ENCODE measurements around the gene FUNDC2.
A peak's percentile ranks its signal among the peaks of the same experiment; 100 is the strongest.

Gene FUNDC2

DNA sequence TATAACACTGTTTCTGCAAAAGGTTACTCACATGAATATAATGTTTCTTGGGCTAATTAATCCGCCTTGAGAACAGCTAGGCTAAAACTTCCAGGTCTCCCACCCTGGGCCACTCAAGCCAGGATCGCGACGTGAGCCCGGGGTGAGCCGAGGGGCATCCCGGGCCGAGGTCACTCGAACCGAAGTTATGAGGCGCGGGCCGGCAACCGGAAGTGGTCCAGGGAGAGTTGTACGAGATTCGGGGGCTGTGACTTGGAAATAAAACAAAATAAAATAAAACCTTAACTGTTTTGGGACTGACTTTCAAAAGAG, 44.0 kb downstream of the FUNDC2 start:
- H3K4me3 Mint-ChIP-seq, result peak overlapping the region; percentile 79
- H3K27me3 Mint-ChIP-seq, result peaks cover under 1% of the 10 kb centered on the region
- no peak for DNase-seq
- H3K27ac Mint-ChIP-seq, result peak overlapping the region; percentile 88
- H3K36me3 Mint-ChIP-seq (ENCODE audit: low read depth), result peaks cover 43% of the 10 kb centered on the region
- no peaks in the 10 kb centered on the region for H3K9me3 Mint-ChIP-seq
- H3K4me1 Mint-ChIP-seq (ENCODE audit: low read depth), result peaks cover 46% of the 10 kb centered on the region

DNA sequence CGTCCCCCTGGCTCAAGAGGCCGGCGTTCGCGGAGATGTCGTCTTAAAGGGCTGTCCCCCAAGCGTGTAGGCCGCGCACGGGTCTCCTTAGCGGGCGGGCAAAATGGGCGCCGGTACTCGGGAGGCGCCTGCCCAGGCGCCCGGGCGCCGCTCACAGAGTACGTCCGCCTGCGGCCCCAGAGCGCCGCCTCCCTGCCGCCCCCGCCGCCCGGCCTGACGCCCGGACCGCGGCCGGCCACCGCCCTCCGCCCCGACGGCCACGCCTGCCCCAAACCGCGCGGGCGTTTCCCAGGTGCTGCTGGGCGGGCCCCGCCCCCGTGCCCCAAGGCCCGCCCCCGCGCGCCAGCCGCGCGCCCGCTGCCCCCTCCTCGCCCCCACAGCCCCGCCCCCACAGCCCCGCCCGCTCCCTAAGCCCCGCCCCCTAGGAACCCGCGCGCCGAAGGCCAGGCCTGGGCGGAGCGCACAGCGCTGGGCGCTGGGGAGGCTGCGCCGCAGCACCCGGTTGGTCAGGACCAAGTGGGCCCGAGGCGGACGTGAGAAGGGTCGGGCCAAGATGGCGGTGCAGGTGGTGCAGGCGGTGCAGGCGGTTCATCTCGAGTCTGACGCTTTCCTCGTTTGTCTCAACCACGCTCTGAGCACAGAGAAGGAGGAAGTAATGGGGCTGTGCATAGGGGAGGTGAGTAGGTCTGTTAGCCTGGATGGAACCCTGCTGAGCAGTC, 44.5 kb downstream of the FUNDC2 start, which contains the start of the genes BRCC3, CMC4 and MTCP1:
Gene BRCC3 (plus strand): TSS at position 534 of the 719 bp plus-strand sequence. CDS start 20 bp downstream, at position 554.
Gene CMC4 (minus strand): TSS at position 162 of the 719 bp plus-strand sequence. CDS start 7,113 bp downstream, outside the sequence.
Gene MTCP1 (minus strand): TSS at position 162 of the 719 bp plus-strand sequence. CDS start 5,126 bp downstream, outside the sequence.
- H3K36me3 Mint-ChIP-seq (ENCODE audit: low read depth), result peaks cover 47% of the 10 kb centered on the region
- peak within 1 kb of the TSS; percentile 92 for H3K27ac Mint-ChIP-seq
- no peaks in the 10 kb centered on the region for H3K9me3 Mint-ChIP-seq
- no peaks in the 10 kb centered on the region for H3K27me3 Mint-ChIP-seq
- peak; percentile 83 for DNase-seq
- H3K4me3 Mint-ChIP-seq, result peak within 1 kb of the TSS; percentile 90
- peaks cover 46% of the 10 kb centered on the region for H3K4me1 Mint-ChIP-seq (ENCODE audit: low read depth)

DNA sequence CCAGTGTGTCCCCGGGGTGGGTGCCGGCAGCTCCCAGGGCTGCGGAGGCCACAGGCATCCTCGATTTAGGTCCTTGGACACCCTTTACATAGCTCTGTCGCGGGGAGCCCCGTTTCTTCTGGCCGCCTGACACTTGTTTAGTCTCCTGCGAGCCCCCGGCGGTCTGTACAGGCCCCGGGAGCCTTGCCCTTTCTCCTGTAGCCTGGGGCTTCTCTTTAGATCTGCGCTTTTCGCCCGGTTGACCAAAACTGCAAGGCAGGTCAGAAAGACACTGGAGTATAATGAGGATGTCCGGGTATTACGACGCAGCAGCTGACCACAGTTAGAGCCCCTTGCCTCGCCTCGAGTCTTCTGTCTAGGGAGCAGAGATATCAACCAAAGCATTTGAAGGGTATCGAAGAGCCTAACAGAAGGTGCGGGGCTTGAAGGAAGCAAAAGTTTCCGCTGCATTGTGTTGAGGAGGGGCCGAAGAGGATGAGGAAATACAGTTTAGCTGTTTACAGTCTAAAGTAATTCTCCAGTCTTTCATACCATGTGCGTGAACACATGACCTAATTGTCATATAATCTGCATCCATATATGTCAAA, 45.1 kb downstream of the FUNDC2 start:
- Mint-ChIP-seq H3K9me3 (no peaks in the 10 kb centered on the region), H3K4me3 (peak overlapping the region; percentile 90), H3K36me3 (ENCODE audit: low read depth) (peaks cover 51% of the 10 kb centered on the region), H3K27me3 (no peaks in the 10 kb centered on the region), H3K4me1 (ENCODE audit: low read depth) (peaks cover 46% of the 10 kb centered on the region), H3K27ac (peak overlapping the region; percentile 92)
- DNase-seq, result no peak

DNA sequence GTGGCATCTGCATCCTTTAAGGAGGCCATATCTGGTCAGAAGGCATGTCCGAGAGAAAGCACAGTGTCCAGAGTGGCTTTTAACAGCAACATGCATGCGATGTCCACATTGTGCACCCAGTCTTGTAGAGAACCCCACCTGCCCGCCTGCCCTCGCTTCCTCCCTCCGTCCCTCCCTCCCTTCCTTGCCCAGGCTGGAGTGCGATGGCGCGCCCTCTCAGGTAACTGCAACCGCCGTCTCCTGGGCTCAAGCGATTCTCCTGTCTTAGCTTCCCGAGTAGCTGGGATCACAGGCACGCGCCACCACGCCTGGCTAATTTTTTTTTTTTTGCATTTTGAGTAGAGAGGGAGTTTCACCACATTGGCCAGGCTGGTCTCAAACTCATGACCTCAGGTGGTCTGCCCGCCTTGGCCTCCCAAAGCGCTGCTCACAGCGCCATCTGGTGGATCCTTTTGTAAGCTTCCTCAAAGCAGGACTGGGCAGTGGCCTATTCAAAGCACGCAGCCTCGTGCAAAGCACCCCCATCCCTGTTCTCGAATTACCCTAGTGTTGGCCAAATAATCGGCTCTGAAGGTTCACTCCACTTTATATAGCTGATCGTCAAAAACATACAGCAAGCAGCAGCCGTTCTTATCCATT, 59.7 kb downstream of the FUNDC2 start:
- no peaks in the 10 kb centered on the region for H3K27me3 Mint-ChIP-seq
- peaks cover 47% of the 10 kb centered on the region for H3K36me3 Mint-ChIP-seq (ENCODE audit: low read depth)
- H3K27ac Mint-ChIP-seq, result no peak overlapping the region
- no peaks in the 10 kb centered on the region for H3K4me1 Mint-ChIP-seq (ENCODE audit: low read depth)
- no peak overlapping the region for H3K4me3 Mint-ChIP-seq
- peak; percentile 49 for DNase-seq
- H3K9me3 Mint-ChIP-seq, result no peaks in the 10 kb centered on the region

DNA sequence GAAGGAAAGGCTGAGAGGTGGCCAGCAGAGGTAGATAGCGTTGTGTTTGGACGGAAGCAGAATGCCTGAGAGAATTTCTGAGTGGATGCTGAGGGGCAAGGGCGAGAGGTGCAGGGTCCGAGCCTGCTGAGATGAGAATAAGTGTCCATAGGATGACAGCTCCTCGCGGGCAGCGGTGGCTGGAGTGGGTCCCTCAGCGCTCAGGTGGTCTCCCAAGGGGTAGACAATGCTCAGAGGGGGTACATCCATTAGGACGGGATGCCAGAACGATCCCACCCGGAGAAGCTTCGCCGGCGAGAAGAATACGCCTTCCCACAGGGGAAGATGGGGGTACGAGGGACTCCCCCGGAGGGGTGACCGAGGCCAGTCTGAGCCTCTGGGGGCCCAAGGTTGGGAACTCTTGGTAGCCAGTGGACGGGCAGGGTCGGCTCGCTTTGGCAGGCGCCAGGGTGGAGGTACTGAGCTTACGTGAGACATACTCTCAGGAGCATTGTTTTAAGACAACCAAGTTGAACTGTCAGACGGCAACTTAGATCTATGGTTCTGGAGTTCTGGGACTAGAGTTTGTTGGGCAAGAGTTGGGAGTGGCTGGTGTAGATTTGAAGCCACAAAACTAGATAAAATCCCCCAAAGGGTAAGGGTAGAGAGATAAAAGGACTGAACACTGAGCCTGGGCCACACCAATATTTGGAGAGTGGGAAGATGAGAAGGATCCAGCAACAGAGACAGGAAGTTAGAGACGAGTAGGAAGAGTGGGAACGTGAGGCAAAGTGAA, 60.5 kb downstream of the FUNDC2 start:
- no peaks in the 10 kb centered on the region for H3K27me3 Mint-ChIP-seq
- H3K9me3 Mint-ChIP-seq, result no peaks in the 10 kb centered on the region
- no peak overlapping the region for H3K27ac Mint-ChIP-seq
- no peak overlapping the region for H3K4me3 Mint-ChIP-seq
- DNase-seq, result no peak
- H3K4me1 Mint-ChIP-seq (ENCODE audit: low read depth), result no peaks in the 10 kb centered on the region
- peaks cover 51% of the 10 kb centered on the region for H3K36me3 Mint-ChIP-seq (ENCODE audit: low read depth)

DNA sequence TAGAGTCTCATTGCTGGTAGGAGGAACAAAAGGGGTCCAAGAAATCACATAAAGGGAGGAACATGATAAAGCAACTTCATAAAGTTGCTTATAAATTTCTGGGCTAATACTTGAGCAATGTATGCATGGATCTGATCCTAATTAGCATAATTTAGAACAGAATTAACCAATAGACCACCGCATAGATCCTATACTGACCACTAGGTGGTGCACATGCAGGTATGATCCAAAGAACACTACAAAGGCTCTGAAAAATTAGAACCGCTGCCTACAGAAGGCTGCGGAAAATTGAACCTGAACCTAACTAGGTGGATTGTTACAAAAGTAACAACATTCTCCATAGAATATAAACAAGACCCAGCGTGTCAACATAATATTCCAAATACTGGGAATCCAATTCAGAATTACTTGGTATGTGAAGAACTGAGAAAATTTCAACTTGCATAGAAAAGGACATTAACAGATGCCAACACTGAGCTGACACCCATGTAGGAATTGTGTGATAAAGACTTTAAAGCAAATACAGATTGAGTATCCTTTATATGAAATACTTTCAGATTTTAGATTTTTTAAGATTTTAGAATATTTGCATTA, 67.9 kb downstream of the FUNDC2 start:
- no peak overlapping the region for H3K4me3 Mint-ChIP-seq
- peaks cover 2% of the 10 kb centered on the region for H3K9me3 Mint-ChIP-seq
- peaks cover 62% of the 10 kb centered on the region for H3K36me3 Mint-ChIP-seq (ENCODE audit: low read depth)
- no peak for DNase-seq
- H3K27ac Mint-ChIP-seq, result no peak overlapping the region
- H3K4me1 Mint-ChIP-seq (ENCODE audit: low read depth), result peaks cover 7% of the 10 kb centered on the region
- H3K27me3 Mint-ChIP-seq, result peaks cover 3% of the 10 kb centered on the region

DNA sequence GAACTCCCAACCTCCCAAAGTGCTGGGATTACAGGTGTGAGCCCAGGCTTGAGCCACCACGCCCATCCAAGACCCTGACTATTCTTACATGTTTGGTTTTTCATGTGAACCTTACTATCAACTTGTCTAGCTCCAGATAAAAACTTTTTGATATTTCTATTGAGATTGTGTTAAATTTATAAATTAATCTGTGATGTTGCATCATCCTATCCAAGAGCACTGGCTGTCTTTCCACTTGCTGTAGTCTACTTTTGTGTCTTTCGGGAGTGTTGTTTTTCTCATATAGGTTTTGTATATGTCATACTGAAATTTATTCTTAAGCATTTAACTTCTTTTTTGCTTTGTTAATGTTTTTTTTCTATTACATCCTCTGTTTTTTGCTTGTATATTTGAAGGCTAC, 79.3 kb downstream of the FUNDC2 start:
- Mint-ChIP-seq H3K27ac (no peak overlapping the region), H3K4me3 (no peak overlapping the region), H3K9me3 (no peaks in the 10 kb centered on the region), H3K36me3 (ENCODE audit: low read depth) (peaks cover 46% of the 10 kb centered on the region), H3K4me1 (ENCODE audit: low read depth) (peaks cover 26% of the 10 kb centered on the region), H3K27me3 (peaks cover 4% of the 10 kb centered on the region)
- no peak for DNase-seq

DNA sequence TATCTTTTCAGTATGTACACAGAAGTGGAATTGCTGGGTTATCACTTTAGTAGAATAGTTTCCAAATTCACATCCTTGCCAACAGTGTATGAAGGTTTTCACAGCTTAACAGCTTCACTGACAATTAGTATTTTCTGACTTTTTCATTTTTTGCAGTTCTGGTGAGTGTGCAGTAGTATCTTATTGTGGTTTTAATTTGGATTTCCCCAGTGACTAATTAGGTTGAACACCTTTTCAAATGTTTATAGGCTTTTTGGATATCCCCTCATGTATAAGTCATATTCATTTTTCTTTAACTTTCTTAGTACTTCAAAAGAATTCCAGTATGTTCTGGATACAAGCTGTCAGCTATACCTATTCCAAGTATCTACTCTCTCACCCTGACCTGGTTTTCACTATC, 81.8 kb downstream of the FUNDC2 start:
- Mint-ChIP-seq H3K4me3 (no peak overlapping the region), H3K9me3 (no peaks in the 10 kb centered on the region), H3K27me3 (peaks cover 4% of the 10 kb centered on the region), H3K27ac (peak overlapping the region; percentile 11), H3K36me3 (ENCODE audit: low read depth) (peaks cover 50% of the 10 kb centered on the region), H3K4me1 (ENCODE audit: low read depth) (peaks cover 18% of the 10 kb centered on the region)
- no peak for DNase-seq
